ENCODE measurements around the gene ULK4. TPM values are rescaled to one million over a fixed set of nuclear protein-coding genes. Genes with fewer than 3 reads are reported as not detected.

The ULK4 gene
- total RNA-seq, 1 experiment from 2014 or later, result 14.3 TPM

DNA sequence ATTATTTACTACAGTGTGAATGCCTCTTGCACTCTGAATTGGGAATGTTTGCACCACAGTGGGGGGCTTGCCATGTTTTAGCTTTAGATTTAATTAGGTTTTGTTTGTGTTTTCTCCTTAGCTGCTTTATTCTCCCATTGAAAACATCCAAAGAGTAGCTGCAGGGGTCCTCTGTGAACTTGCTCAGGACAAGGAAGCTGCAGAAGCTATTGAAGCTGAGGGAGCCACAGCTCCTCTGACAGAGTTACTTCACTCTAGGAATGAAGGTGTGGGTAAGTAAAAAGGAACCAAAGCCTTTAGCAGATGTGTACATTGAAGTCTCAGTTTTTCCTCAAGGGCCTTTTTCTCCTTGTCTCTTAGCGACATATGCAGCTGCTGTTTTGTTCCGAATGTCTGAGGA is 725.7 kb downstream of the ULK4 start:
- TF ChIP-seq TCF7L2 (IDR thresholded peaks at IDR 0.05; ENCODE audit: low read depth, low read length) (no peak), POLR2AphosphoS5 (IDR thresholded peaks at IDR 0.05; ENCODE audit: low read depth, low read length) (no peak), SIN3A (IDR thresholded peaks at IDR 0.05; ENCODE audit: borderline replicate concordance, insufficient read depth, low read depth, low read length) (no peak)
- TF ChIP-seq, protein P1, sequence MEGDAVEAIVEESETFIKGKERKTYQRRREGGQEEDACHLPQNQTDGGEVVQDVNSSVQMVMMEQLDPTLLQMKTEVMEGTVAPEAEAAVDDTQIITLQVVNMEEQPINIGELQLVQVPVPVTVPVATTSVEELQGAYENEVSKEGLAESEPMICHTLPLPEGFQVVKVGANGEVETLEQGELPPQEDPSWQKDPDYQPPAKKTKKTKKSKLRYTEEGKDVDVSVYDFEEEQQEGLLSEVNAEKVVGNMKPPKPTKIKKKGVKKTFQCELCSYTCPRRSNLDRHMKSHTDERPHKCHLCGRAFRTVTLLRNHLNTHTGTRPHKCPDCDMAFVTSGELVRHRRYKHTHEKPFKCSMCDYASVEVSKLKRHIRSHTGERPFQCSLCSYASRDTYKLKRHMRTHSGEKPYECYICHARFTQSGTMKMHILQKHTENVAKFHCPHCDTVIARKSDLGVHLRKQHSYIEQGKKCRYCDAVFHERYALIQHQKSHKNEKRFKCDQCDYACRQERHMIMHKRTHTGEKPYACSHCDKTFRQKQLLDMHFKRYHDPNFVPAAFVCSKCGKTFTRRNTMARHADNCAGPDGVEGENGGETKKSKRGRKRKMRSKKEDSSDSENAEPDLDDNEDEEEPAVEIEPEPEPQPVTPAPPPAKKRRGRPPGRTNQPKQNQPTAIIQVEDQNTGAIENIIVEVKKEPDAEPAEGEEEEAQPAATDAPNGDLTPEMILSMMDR (IDR thresholded peaks at IDR 0.05), result no peak
- TF ChIP-seq, protein P2, sequence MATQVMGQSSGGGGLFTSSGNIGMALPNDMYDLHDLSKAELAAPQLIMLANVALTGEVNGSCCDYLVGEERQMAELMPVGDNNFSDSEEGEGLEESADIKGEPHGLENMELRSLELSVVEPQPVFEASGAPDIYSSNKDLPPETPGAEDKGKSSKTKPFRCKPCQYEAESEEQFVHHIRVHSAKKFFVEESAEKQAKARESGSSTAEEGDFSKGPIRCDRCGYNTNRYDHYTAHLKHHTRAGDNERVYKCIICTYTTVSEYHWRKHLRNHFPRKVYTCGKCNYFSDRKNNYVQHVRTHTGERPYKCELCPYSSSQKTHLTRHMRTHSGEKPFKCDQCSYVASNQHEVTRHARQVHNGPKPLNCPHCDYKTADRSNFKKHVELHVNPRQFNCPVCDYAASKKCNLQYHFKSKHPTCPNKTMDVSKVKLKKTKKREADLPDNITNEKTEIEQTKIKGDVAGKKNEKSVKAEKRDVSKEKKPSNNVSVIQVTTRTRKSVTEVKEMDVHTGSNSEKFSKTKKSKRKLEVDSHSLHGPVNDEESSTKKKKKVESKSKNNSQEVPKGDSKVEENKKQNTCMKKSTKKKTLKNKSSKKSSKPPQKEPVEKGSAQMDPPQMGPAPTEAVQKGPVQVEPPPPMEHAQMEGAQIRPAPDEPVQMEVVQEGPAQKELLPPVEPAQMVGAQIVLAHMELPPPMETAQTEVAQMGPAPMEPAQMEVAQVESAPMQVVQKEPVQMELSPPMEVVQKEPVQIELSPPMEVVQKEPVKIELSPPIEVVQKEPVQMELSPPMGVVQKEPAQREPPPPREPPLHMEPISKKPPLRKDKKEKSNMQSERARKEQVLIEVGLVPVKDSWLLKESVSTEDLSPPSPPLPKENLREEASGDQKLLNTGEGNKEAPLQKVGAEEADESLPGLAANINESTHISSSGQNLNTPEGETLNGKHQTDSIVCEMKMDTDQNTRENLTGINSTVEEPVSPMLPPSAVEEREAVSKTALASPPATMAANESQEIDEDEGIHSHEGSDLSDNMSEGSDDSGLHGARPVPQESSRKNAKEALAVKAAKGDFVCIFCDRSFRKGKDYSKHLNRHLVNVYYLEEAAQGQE (IDR thresholded peaks at IDR 0.05; ENCODE audit: insufficient read depth in 1 of 2, low read depth in 2 of 2, low read length in 1 of 2), result no peak
- no peak overlapping the region for H3K4me3 ChIP-seq (ENCODE audit: low read depth in 2 of 2, low read length in 2 of 2)
- peaks cover 25% of the 10 kb centered on the region for H3K36me3 ChIP-seq (ENCODE audit: control insufficient read depth, insufficient read depth, low read length)
- DNase-seq (ENCODE audit: low read depth, low spot score) (no peak), ATAC-seq (no peak)
- CTCF ChIA-PET, result no interaction called here
- no peaks in the 10 kb centered on the region for H3K9me3 ChIP-seq (ENCODE audit: control insufficient read depth, insufficient read depth, low read depth, low read length)
- in situ Hi-C loops (cut with HindIII; ENCODE audit: low pct_unique_long_range_greater_than_20kb, low sequenced_read_pairs) (no loop called here), intact Hi-C loops (cut with micrococcal nuclease; ENCODE audit: unreplicated experiment) (no loop called here)
- no peak overlapping the region for H3K27ac ChIP-seq (ENCODE audit: low read length)
- POLR2A ChIA-PET, result no interaction called here
- H3K4me1 ChIP-seq (ENCODE audit: control insufficient read depth, insufficient read depth, low read length), result no peaks in the 10 kb centered on the region
- H3K27me3 ChIP-seq (ENCODE audit: control insufficient read depth, insufficient read depth, low read length), result no peaks in the 10 kb centered on the region
- BruUV-seq (replicated peaks), result no TSS peak

DNA sequence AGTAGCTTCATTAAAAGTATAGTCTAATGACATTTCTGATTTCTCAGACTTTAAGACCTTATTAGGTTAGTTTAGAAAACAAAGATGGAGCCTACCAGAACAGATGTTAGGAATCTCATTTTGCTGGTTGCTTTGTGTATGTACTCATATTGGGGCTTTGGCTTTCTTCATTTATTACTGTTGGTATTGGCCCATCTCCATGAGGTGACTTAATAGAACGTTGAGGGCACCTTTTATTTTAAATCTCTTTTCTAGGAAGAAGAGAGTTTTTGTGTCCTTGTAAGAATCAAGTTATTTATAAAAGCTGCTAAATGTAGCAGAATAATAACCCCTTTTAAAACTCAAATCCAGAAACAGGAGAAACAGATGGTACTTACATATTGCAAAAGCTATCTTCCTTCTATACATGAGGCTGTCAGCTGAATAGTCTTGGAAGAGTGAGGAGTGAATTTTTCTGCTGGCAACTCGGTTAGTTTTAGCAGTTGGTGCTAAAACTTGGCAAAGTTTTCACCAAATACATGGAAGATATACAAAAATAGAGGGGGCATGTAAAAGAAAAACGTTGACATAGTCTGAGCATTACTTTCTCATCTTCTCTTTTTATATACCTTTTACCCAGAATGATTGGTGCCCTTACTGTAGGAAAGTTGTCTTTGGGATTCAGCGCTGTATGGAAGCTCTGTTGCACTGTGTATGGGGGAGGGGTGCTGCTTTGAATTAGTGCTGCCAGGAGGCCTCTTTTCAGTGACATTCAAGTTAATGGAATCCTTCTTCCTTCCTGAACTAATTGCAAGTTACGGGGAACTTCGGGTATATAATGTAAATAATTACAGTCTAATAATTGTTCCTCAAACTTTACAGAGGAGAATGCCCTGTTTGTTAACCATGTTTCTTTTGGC is 726.8 kb downstream of the ULK4 start:
- no TSS peak for BruUV-seq (replicated peaks)
- ChIA-PET POLR2A (interaction anchor here (0.6 kb wide), 1 partner anchor 13 kb away, joined by 3 read pairs; no protein-coding TSS in a partner anchor), CTCF (no interaction called here)
- Histone ChIP-seq H3K4me1 (ENCODE audit: control insufficient read depth, insufficient read depth, low read length) (no peaks in the 10 kb centered on the region), H3K27me3 (ENCODE audit: control insufficient read depth, insufficient read depth, low read length) (no peaks in the 10 kb centered on the region), H3K27ac (ENCODE audit: low read length) (no peak overlapping the region), H3K36me3 (ENCODE audit: control insufficient read depth, insufficient read depth, low read length) (peaks cover 22% of the 10 kb centered on the region), H3K4me3 (ENCODE audit: low read depth in 2 of 2, low read length in 2 of 2) (no peak overlapping the region), H3K9me3 (ENCODE audit: control insufficient read depth, insufficient read depth, low read depth, low read length) (no peaks in the 10 kb centered on the region)
- TF ChIP-seq, protein P2 (IDR thresholded peaks at IDR 0.05; ENCODE audit: insufficient read depth in 1 of 2, low read depth in 2 of 2, low read length in 1 of 2), result no peak
- TF ChIP-seq POLR2AphosphoS5 (IDR thresholded peaks at IDR 0.05; ENCODE audit: low read depth, low read length) (no peak), SIN3A (IDR thresholded peaks at IDR 0.05; ENCODE audit: borderline replicate concordance, insufficient read depth, low read depth, low read length) (no peak), TCF7L2 (IDR thresholded peaks at IDR 0.05; ENCODE audit: low read depth, low read length) (no peak)
- TF ChIP-seq, protein P1 (IDR thresholded peaks at IDR 0.05), result no peak
- ATAC-seq (no peak), DNase-seq (ENCODE audit: low read depth, low spot score) (no peak)
- intact Hi-C loops (cut with micrococcal nuclease; ENCODE audit: unreplicated experiment), result no loop called here
- in situ Hi-C loops (cut with HindIII; ENCODE audit: low pct_unique_long_range_greater_than_20kb, low sequenced_read_pairs), result no loop called here
